ENCODE data around the gene GPR18.

Gene GPR18

GRCh38 chr13:99305566-99305965, 47.4 kb upstream of the GPR18 start:
- TF ChIP-seq POLR2AphosphoS5 (IDR thresholded peaks at IDR 0.05; ENCODE audit: low read depth), result no peak
- TF ChIP-seq, protein P1, sequence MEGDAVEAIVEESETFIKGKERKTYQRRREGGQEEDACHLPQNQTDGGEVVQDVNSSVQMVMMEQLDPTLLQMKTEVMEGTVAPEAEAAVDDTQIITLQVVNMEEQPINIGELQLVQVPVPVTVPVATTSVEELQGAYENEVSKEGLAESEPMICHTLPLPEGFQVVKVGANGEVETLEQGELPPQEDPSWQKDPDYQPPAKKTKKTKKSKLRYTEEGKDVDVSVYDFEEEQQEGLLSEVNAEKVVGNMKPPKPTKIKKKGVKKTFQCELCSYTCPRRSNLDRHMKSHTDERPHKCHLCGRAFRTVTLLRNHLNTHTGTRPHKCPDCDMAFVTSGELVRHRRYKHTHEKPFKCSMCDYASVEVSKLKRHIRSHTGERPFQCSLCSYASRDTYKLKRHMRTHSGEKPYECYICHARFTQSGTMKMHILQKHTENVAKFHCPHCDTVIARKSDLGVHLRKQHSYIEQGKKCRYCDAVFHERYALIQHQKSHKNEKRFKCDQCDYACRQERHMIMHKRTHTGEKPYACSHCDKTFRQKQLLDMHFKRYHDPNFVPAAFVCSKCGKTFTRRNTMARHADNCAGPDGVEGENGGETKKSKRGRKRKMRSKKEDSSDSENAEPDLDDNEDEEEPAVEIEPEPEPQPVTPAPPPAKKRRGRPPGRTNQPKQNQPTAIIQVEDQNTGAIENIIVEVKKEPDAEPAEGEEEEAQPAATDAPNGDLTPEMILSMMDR (IDR thresholded peaks at IDR 0.05; ENCODE audit: insufficient read depth, low read length), result no peak
- TF ChIP-seq GABPA (IDR thresholded peaks at IDR 0.05; ENCODE audit: low read depth), result no peak
- TF ChIP-seq, protein P2, sequence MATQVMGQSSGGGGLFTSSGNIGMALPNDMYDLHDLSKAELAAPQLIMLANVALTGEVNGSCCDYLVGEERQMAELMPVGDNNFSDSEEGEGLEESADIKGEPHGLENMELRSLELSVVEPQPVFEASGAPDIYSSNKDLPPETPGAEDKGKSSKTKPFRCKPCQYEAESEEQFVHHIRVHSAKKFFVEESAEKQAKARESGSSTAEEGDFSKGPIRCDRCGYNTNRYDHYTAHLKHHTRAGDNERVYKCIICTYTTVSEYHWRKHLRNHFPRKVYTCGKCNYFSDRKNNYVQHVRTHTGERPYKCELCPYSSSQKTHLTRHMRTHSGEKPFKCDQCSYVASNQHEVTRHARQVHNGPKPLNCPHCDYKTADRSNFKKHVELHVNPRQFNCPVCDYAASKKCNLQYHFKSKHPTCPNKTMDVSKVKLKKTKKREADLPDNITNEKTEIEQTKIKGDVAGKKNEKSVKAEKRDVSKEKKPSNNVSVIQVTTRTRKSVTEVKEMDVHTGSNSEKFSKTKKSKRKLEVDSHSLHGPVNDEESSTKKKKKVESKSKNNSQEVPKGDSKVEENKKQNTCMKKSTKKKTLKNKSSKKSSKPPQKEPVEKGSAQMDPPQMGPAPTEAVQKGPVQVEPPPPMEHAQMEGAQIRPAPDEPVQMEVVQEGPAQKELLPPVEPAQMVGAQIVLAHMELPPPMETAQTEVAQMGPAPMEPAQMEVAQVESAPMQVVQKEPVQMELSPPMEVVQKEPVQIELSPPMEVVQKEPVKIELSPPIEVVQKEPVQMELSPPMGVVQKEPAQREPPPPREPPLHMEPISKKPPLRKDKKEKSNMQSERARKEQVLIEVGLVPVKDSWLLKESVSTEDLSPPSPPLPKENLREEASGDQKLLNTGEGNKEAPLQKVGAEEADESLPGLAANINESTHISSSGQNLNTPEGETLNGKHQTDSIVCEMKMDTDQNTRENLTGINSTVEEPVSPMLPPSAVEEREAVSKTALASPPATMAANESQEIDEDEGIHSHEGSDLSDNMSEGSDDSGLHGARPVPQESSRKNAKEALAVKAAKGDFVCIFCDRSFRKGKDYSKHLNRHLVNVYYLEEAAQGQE (IDR thresholded peaks at IDR 0.05; ENCODE audit: insufficient replicate concordance, low read depth), result no peak
- no peak for TF ChIP-seq SPI1 (IDR thresholded peaks at IDR 0.05; ENCODE audit: borderline replicate concordance, low read depth)

DNA sequence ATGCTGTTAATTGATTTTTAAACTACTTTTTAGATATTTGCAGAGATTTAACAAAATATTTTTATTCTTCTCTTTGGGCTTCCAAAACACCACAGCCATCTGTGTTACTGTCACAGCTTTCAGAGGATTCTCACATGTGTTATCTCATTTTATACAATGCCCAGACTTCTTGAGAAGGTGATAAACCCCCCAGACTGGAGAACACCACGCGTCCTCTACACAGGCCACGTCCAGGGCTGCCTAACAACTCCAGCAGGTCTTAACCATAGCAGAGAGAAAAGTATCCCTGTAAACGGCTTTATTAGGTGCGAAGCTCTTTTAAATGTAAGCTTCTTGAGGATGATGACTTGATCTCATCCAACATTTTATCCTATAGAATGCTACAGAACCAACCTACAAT, 47.0 kb upstream of the GPR18 start:
- H3K27ac ChIP-seq (replicated peaks), result peak overlapping the region; percentile 93
- H3K27me3 ChIP-seq (ENCODE audit: insufficient read depth, poor library complexity, severe bottlenecking), result no peaks in the 10 kb centered on the region
- DNase-seq (ENCODE audit: low read depth in 1 of 2, low spot score in 1 of 2), result peak in 1 of 2 experiments; percentile 43
- TF ChIP-seq POLR2AphosphoS5 (IDR thresholded peaks at IDR 0.05; ENCODE audit: low read depth) (no peak), GABPA (IDR thresholded peaks at IDR 0.05; ENCODE audit: low read depth) (no peak), SPI1 (IDR thresholded peaks at IDR 0.05; ENCODE audit: borderline replicate concordance, low read depth) (no peak)
- TF ChIP-seq, protein P1 (IDR thresholded peaks at IDR 0.05; ENCODE audit: insufficient read depth, low read length), result no peak
- TF ChIP-seq, protein P2 (IDR thresholded peaks at IDR 0.05; ENCODE audit: insufficient replicate concordance, low read depth), result no peak
- peak overlapping the region; percentile 77 for H3K4me3 ChIP-seq (replicated peaks; ENCODE audit: insufficient read depth, low read length)

More at GRCh38 chr13:99305566-99305965, 47.4 kb upstream of the GPR18 start:
- peak in 1 of 2 experiments; percentile 48 for DNase-seq (ENCODE audit: low read depth in 1 of 2, low spot score in 1 of 2)
- no peaks in the 10 kb centered on the region for H3K27me3 ChIP-seq (ENCODE audit: insufficient read depth, poor library complexity, severe bottlenecking)
- peak overlapping the region; percentile 77 for H3K4me3 ChIP-seq (replicated peaks; ENCODE audit: insufficient read depth, low read length)
- H3K27ac ChIP-seq (replicated peaks), result peak overlapping the region; percentile 93

- TF ChIP-seq POLR2AphosphoS5 (IDR thresholded peaks at IDR 0.05; ENCODE audit: low read depth) (no peak), SPI1 (IDR thresholded peaks at IDR 0.05; ENCODE audit: borderline replicate concordance, low read depth) (no peak), GABPA (IDR thresholded peaks at IDR 0.05; ENCODE audit: low read depth) (no peak)
- TF ChIP-seq, protein P2 (IDR thresholded peaks at IDR 0.05; ENCODE audit: insufficient replicate concordance, low read depth), result no peak
- TF ChIP-seq, protein P1 (IDR thresholded peaks at IDR 0.05; ENCODE audit: insufficient read depth, low read length), result no peak
- peak in 1 of 2 experiments; percentile 46 for DNase-seq (ENCODE audit: low read depth in 1 of 2, low spot score in 1 of 2)
- Histone ChIP-seq H3K27ac (replicated peaks) (peak overlapping the region; percentile 93), H3K27me3 (ENCODE audit: insufficient read depth, poor library complexity, severe bottlenecking) (no peaks in the 10 kb centered on the region), H3K4me3 (replicated peaks; ENCODE audit: insufficient read depth, low read length) (peak overlapping the region; percentile 77)
Observed at GRCh38 chr13:99304541-99304940, 46.4 kb upstream of the GPR18 start.
